A673 (cell line): ENCODE measurements around the gene TSPAN11. TPM values are rescaled to one million over a fixed set of nuclear protein-coding genes. Genes with fewer than 3 reads are reported as not detected.

Source experiments
- BruUV-seq: library from RNA; stranded (reverse); fragments of 400-500 nt; replicated peaks from 2 replicates; lab custom pipeline; 2021; lab: Mats Ljungman, UMichigan
- CTCF ChIA-PET: fragments of 300-600 bp; sonication (Branson Sonifier 250); formaldehyde crosslinking; loops from one replicate; lab custom pipeline; 2022; ENCODE audit warnings: antibody characterized with exemption; lab: Charles Lee
- POLR2A ChIA-PET: fragments of 300-600 bp; sonication (Branson Sonifier 250); formaldehyde crosslinking; loops from one replicate; lab custom pipeline; 2022; ENCODE audit warnings: antibody characterized with exemption; ENCODE audit not compliant: low non-redundant PET; lab: Charles Lee
- DNase-seq: peaks from one replicate; pipeline ENCODE4 v3.0.0-alpha.2; 2015; ENCODE audit warnings: low spot score
- H3K27ac ChIP-seq: fragments of 200-600 bp; sonication (generic); 2 replicates; pipeline ENCODE4 v1.5.1; 2016; ENCODE audit warnings: mixed run types, low read depth, mild to moderate bottlenecking, mixed read lengths, antibody characterized with exemption, low read length; ENCODE audit not compliant: poor library complexity, severe bottlenecking
- H3K27me3 ChIP-seq: fragments of 200-600 bp; sonication (generic); replicated peaks from 2 replicates; pipeline ENCODE4 v1.6.1; 2017; ENCODE audit warnings: mixed run types, low read depth, mild to moderate bottlenecking, mixed read lengths, antibody characterized with exemption, low read length; ENCODE audit not compliant: insufficient read depth, poor library complexity
- H3K36me3 ChIP-seq: fragments of 200-600 bp; sonication (generic); 2 replicates; pipeline ENCODE4 v1.6.1; 2016; ENCODE audit warnings: mixed run types, mild to moderate bottlenecking, mixed read lengths, antibody characterized with exemption, low read length; ENCODE audit not compliant: insufficient read depth, poor library complexity, severe bottlenecking
- H3K4me1 ChIP-seq: fragments of 200-600 bp; sonication (generic); 2 replicates; pipeline ENCODE4 v1.6.1; 2017; ENCODE audit warnings: mixed run types, mild to moderate bottlenecking, mixed read lengths, antibody characterized with exemption, low read length; ENCODE audit not compliant: insufficient read depth, poor library complexity, severe bottlenecking
- H3K4me3 ChIP-seq: fragments of 200-600 bp; sonication (generic); 2 replicates; pipeline ENCODE4 v1.5.1; 2016; ENCODE audit warnings: low read depth, mixed run types, mild to moderate bottlenecking, mixed read lengths, low read length; ENCODE audit not compliant: poor library complexity, severe bottlenecking
- H3K9me3 ChIP-seq: fragments of 200-600 bp; sonication (generic); 2 replicates; pipeline ENCODE4 v1.6.1; 2016; ENCODE audit warnings: mixed run types, low read depth, mild to moderate bottlenecking, mixed read lengths, antibody characterized with exemption, low read length; ENCODE audit not compliant: poor library complexity, severe bottlenecking
- EZH2 ChIP-seq: fragments of 200-600 bp; sonication (generic); IDR thresholded peaks from 2 replicates; pipeline ENCODE4 v1.6.1; 2017; ENCODE audit warnings: borderline replicate concordance, low read depth, mild to moderate bottlenecking, mixed read lengths, antibody characterized with exemption, low read length; ENCODE audit not compliant: poor library complexity, severe bottlenecking
- intact Hi-C: fragments of 100-400 bp; cut with micrococcal nuclease; formaldehyde crosslinking; loops from one replicate; pipeline ENCODE4 v1.10.0; 2022; ENCODE audit not compliant: unreplicated experiment
- total RNA-seq: library from RNA; stranded (reverse); gene quantifications from 2 replicates; pipeline ENCODE4 v1.2.3, GENCODE V29; 2021
- TF ChIP-seq, protein P1 (sequence below): fragments of 300-800, 200-600 bp; sonication (generic); conservative IDR thresholded peaks from 2 replicates; pipeline ENCODE4 v1.5.1; 2017; ENCODE audit warnings: low read depth, mild to moderate bottlenecking, antibody characterized with exemption, low read length, moderate library complexity, mixed read lengths

The TSPAN11 gene
- total RNA-seq, 1 experiment from 2014 or later: 20.9 TPM

GRCh38 chr12:30908722-30909348 is 17.7 kb upstream of the TSPAN11 start:
- H3K9me3 ChIP-seq: no peaks in the 10 kb centered on the region

GRCh38 chr12:30909349-30910037 is 17.1 kb upstream of the TSPAN11 start:
- CTCF ChIA-PET: no interaction called here
- Histone ChIP-seq H3K27ac (peak overlapping the region; percentile 91), H3K27me3 (no peaks in the 10 kb centered on the region), H3K36me3 (no peaks in the 10 kb centered on the region), H3K4me3 (no peak overlapping the region), H3K9me3 (no peaks in the 10 kb centered on the region), H3K4me1 (peaks cover 36% of the 10 kb centered on the region)
- TF ChIP-seq, protein P1, sequence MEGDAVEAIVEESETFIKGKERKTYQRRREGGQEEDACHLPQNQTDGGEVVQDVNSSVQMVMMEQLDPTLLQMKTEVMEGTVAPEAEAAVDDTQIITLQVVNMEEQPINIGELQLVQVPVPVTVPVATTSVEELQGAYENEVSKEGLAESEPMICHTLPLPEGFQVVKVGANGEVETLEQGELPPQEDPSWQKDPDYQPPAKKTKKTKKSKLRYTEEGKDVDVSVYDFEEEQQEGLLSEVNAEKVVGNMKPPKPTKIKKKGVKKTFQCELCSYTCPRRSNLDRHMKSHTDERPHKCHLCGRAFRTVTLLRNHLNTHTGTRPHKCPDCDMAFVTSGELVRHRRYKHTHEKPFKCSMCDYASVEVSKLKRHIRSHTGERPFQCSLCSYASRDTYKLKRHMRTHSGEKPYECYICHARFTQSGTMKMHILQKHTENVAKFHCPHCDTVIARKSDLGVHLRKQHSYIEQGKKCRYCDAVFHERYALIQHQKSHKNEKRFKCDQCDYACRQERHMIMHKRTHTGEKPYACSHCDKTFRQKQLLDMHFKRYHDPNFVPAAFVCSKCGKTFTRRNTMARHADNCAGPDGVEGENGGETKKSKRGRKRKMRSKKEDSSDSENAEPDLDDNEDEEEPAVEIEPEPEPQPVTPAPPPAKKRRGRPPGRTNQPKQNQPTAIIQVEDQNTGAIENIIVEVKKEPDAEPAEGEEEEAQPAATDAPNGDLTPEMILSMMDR: peak; percentile 25; the same call in 1 of the 2 replicates
- TF ChIP-seq EZH2: no peak
- intact Hi-C loops: no loop called here
- POLR2A ChIA-PET: no interaction called here
- no TSS peak for BruUV-seq
- peak; percentile 81 for DNase-seq

More at GRCh38 chr12:30908722-30909348, 17.7 kb upstream of the TSPAN11 start:
- Histone ChIP-seq H3K27me3 (no peaks in the 10 kb centered on the region), H3K4me1 (peaks cover 36% of the 10 kb centered on the region), H3K4me3 (no peak overlapping the region), H3K27ac (peak overlapping the region; percentile 91), H3K36me3 (no peaks in the 10 kb centered on the region)
- DNase-seq: peak; percentile 92
- ChIA-PET POLR2A (no interaction called here), CTCF (no interaction called here)
- intact Hi-C loops: no loop called here
- BruUV-seq: no TSS peak
- no peak for TF ChIP-seq EZH2
- TF ChIP-seq, protein P1: no peak

DNA sequence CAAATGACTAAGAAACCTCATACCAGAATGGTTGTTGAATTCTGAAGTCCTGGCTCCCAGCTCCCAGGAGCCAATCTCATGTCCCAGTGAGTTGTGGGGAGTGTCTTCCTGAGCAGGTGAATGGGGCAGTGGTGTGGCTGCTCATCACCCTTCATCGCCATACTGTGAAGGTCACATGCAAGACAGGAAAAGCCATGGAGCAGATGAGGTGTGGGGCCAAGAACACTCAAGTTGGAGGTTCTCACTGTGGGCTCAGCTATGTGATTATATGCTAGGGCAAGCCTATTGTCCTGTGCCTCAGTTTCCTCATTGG is 16.6 kb upstream of the TSPAN11 start:
- BruUV-seq: no TSS peak
- POLR2A ChIA-PET: no interaction called here
- H3K9me3 ChIP-seq: no peaks in the 10 kb centered on the region
- H3K27me3 ChIP-seq: no peaks in the 10 kb centered on the region
- TF ChIP-seq, protein P1: no peak
- TF ChIP-seq EZH2: no peak
- DNase-seq: no peak
- peaks cover 36% of the 10 kb centered on the region for H3K4me1 ChIP-seq
- H3K4me3 ChIP-seq: no peak overlapping the region
- intact Hi-C loops: no loop called here
- H3K27ac ChIP-seq: peak overlapping the region; percentile 91
- CTCF ChIA-PET: no interaction called here
- H3K36me3 ChIP-seq: no peaks in the 10 kb centered on the region
